Colon (tissue), 2 donors: Measurements from ENCODE around the gene ZNF502.
"Not testable (repeated sequence)": the region's sequence is repeated elsewhere in the genome, so short reads cannot be mapped to it uniquely, and the experiment has no call there.

Experiments used
- FAIRE-seq: peaks from 2 replicates; lab custom pipeline; 2012; peaks lifted over from hg19 to GRCh38; lab: Jason Lieb, UNC
- donor health status: control.
- donor health status: control.

Gene ZNF502

DNA sequence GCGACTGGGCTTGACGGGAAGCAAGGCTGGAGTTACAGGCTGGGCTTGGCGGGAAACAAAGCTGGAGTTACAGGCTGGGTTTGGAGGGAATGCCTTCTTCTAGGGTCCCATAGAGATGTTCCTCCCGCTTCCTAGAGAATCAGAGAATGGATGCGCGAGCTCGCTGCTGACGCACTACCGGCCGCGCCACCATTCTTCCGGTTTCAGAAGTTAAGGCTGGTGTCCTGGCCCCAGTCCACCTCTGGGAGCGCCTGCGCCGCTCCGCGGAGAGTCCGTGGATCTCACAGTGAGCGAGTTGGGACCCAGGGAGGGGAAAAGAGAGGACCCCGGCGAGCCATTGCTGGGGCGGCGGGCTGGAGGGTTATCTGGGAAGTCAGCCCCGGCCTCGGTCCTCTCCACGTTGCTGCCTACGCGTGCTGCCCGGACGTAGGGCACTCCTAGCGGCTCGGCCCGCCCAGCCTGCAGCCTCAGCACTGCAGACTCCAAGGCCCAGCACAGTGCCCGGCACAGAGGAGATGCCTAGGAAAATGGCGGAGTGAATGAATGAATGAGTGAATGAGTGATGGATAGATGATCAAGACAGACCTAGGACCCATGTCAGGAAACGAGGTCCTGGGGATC is at the start of gene ZNF502:
TSS of gene ZNF502 (plus strand) at position 206 of the 621 bp plus-strand sequence. CDS start 7,602 bp downstream, outside the sequence.
- FAIRE-seq, result no peak

DNA sequence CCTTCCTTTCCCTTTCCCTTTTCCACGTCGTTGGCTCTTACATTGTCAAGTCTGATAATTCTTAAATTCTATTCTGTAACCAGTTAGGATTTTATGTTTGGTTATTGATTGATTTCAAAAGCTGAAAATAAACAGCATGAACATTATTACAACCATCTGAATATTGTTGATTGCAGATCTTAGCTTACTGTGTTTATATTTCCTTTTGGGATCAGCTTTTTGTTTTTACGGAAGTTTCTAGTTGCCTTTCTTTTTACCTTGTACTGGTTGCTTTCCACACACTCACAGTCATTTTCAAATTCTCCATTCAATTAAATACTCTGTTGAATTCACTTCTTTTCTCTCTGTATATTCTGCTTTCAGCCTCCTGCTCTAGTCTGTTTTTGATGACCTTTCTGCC is 47.3 kb upstream of the ZNF502 start:
- no peak for FAIRE-seq

DNA sequence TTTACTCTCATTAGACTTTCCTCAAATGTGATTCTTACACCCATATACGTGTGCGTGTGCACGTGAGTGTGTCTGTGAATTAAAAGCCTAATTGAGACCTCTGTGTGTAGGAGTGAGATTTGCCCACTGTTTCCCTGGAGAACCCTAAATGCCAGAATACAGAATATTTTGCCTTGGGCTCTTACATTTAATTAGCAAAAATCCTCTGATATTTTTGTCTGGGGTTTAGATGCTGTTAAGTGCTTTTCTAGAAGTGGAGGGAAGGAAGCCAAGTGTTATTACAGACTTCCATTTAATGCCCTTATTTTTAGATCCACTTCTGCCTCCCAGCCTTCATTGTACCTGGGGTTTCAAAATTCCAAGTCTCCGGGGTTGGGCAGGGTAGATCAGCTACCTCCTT is 46.1 kb upstream of the ZNF502 start:
- FAIRE-seq, result no peak

GRCh38 chr3:44669760-44670159 is 42.7 kb upstream of the ZNF502 start:
- FAIRE-seq, result no peak

DNA sequence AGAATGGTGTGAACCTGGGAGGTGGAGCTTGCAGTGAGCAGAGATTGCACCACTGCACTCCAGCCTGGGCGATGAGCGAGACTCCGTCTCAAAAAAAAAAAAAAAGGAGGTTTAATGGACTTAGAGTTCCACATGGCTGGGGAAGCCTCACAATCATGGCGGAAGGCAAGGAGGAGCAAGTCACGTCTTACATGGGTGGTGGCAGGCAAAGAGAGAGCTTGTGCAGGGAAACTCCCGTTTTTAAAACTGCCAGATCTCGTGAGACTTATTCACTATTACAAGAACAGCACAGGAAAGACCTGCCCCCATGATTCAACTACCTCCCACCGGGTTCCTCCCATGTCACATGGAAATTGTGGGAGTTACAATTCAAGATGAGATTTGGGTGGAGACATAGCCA is 39.0 kb upstream of the ZNF502 start:
- FAIRE-seq, result not testable (repeated sequence)

DNA sequence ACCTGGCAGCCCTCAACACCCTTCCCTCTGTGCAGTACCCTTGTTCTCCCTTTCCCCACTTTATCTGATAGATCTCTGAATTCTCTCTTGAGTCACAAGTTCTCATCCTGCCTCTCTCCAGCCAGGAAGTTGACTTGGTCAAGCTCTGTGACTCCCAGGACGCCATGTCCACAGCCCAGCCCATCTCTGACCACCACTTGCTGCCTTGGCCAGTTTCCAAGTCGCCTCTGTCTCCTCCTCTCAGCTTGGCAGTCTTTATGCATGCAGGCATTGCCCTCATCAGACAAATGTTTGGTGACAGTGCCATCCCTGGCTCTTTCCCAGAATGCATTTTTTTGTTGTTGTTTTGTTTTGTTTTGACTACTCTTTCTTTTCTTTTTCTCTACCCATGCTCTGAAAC is 38.2 kb upstream of the ZNF502 start:
- FAIRE-seq, result no peak

DNA sequence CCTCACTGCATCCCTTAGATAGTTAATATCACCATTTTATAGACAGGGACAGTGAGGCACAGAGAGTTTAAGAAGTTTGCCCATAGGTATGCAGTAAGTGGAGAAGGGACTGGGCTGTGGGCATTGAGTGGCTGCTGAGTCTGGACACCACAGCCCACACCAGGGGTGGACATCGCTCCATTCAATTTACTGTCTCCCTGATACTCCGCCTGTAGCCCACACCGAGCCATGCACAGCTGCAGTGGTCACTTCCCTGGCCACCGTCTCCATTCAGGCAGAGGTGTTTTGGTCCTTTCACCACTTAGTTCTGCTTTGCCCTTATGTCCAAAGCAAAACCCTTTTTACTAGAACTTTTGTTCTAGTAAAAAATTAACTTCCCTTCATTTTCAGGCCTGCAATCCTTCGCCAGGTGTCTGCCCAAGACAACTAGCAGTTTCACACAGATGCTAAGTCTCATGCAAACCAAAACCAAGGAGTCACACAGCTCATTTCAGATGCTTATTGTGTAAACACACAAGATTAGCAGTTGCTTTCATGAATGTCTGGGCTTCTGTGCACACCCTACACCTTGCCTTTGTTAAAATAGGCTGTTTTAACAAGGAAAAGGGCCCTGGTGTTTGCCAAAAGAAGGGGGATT is 33.9 kb upstream of the ZNF502 start:
- FAIRE-seq, result no peak

GRCh38 chr3:44680921-44681455 is 31.5 kb upstream of the ZNF502 start:
- no peak for FAIRE-seq

GRCh38 chr3:44682182-44682896 is 30.1 kb upstream of the ZNF502 start:
- FAIRE-seq, result no peak

- no peak for FAIRE-seq
Measured at GRCh38 chr3:44685128-44685800, 27.2 kb upstream of the ZNF502 start.

DNA sequence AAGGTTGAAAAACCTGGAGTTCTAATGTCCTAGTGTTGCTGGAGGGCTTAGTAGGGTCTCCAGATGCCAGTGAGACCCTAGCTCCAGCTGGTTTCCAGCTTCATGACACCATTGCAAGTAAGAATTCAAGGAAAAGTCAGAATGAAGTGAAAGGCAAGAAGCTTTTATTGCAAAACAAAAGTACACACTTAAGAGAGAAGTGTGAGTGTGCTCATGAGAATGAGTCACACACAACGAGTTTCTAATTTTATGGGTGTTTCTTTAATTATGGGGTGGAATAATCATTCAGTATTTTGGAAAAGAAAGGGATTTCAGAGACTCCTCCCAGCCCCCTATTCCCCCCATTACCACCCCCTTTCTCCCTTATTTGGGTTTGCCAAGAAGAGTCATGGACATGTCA is 24.6 kb upstream of the ZNF502 start:
- FAIRE-seq, result no peak

DNA sequence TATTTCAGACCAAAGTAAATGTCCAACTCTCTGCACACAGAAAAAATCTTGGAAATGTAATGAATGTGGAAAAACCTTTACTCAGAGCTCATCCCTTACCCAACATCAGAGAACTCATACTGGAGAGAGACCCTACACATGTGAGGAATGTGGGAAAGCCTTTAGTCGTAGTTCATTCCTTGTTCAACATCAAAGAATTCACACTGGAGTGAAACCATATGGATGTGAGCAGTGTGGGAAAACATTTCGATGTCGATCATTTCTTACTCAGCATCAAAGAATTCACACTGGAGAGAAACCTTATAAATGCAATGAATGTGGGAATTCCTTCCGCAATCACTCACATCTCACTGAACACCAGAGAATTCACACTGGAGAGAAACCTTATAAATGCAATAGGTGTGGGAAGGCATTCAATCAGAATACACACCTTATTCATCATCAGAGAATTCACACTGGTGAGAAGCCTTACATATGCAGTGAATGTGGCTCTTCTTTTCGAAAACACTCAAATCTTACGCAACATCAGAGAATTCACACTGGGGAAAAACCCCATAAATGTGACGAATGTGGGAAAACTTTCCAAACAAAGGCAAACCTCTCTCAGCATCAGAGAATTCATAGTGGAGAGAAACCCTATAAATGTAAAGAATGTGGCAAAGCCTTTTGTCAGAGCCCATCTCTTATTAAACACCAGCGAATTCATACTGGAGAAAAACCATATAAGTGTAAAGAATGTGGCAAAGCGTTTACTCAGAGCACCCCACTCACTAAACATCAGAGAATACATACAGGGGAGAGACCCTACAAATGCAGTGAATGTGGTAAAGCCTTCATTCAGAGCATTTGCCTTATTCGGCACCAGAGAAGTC is 9.0 kb downstream of the ZNF502 start:
- no peak for FAIRE-seq

- FAIRE-seq, result no peak
Measured at GRCh38 chr3:44722103-44722401, 9.6 kb downstream of the ZNF502 start.

- no peak for FAIRE-seq
Measured at GRCh38 chr3:44729384-44729910, 17.0 kb downstream of the ZNF502 start, which contains the start of gene ZNF501. TSS of gene ZNF501 (plus strand) at chr3:44729635. CDS start at chr3:44734422, 4,787 bp downstream.

DNA sequence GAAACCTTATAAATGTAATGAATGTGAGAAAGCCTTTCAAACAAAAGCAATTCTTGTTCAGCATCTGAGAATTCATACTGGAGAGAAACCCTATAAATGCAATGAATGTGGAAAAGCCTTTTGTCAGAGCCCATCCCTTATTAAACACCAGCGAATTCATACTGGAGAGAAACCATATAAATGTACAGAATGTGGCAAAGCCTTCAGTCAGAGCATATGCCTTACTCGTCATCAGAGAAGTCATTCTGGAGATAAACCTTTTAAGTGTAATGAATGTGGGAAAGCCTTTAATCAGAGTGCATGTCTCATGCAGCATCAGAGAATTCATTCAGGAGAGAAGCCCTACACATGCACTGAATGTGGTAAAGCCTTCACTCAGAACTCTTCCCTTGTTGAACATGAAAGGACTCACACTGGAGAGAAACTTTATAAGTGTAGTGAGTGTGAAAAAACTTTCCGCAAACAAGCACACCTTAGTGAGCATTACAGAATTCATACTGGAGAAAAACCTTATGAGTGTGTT is 22.2 kb downstream of the ZNF502 start:
- no peak for FAIRE-seq

- no peak for FAIRE-seq
Measured at GRCh38 chr3:44761101-44761423, 48.6 kb downstream of the ZNF502 start.

- FAIRE-seq, result no peak
Measured at GRCh38 chr3:44761424-44762169, 49.1 kb downstream of the ZNF502 start, which contains the start of the genes KIAA1143 and KIF15. TSS of gene KIAA1143 (minus strand) at chr3:44761619. CDS start at chr3:44761602, 17 bp downstream. TSS of gene KIF15 (plus strand) at chr3:44761794. CDS start at chr3:44761866, 72 bp downstream.

- FAIRE-seq, result no peak
Measured at GRCh38 chr3:44762170-44762677, 49.8 kb downstream of the ZNF502 start.

GRCh38 chr3:44762690-44763089 is 50.2 kb downstream of the ZNF502 start:
- FAIRE-seq, result no peak

DNA sequence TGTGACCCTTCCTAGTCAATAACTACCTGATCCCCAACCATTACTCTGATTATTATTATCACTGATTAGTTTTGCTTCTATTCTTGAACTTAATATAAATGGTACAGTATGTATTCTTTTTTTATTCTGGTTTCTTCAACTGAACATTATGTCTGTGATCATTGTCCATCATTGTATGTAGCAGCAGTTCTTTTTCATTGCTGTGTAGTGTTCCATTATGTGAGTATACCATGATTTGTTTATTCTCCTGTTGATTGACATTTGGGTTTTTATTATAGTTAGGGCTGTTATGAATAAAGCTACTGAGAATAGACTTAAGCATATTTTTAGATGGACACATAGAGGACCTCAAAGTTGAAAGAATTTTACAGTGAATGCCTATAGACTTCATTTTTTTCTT is 51.8 kb downstream of the ZNF502 start:
- no peak for FAIRE-seq
